Transverse colon (tissue), 4 donors: ENCODE measurements around the gene DCAF15. TPM values are rescaled to one million over a fixed set of nuclear protein-coding genes. Genes with fewer than 3 reads are reported as not detected.
A peak's percentile ranks its signal among the peaks of the same experiment; 100 is the strongest.

Experiments
- DNase-seq: peaks from one replicate; pipeline ENCODE4 v3.0.0-alpha.2; 2019
- H3K27ac ChIP-seq, 4 donors: fragments of 200-600 bp; sonication (generic); 2 replicates each; pipeline ENCODE4 v1.5.1; 2016 to 2018; ENCODE audit warnings: inconsistent platforms in 4 of 4
- H3K27me3 ChIP-seq: fragments of 200-600 bp; sonication (generic); 2 replicates; pipeline ENCODE4 v1.5.1; 2017; ENCODE audit warnings: inconsistent platforms
- H3K36me3 ChIP-seq, 4 donors: fragments of 200-600 bp; sonication (generic); 2 replicates each; pipeline ENCODE4 v1.5.1; 2017 to 2019; ENCODE audit warnings: inconsistent platforms in 4 of 4
- H3K4me1 ChIP-seq, 4 donors: fragments of 200-600 bp; sonication (generic); 2 replicates each; pipeline ENCODE4 v1.5.1; 2017 to 2020; ENCODE audit warnings: inconsistent platforms in 4 of 4
- H3K4me3 ChIP-seq, 4 donors: fragments of 200-600 bp; sonication (generic); 1 replicate in 1 of 4; 2 replicates in 3 of 4; pipeline versions ENCODE4 v1.5.1 to v1.6.1; 2017 to 2019; ENCODE audit warnings: inconsistent platforms in 4 of 4
- H3K9me3 ChIP-seq, 2 donors: fragments of 200-600 bp; sonication (generic); 2 replicates each; pipeline ENCODE4 v1.5.1; 2017 to 2019; ENCODE audit warnings: inconsistent platforms in 2 of 2
- CTCF ChIP-seq, 5 experiments: fragments of 200-600 bp in 3 of 5; fragments of 450-650 bp in 2 of 5; sonication (generic) in 3 of 5; IDR thresholded peaks; 1 replicate in 2 of 5; 2 replicates in 3 of 5; pipeline ENCODE4 v1.5.1; 2016 to 2017; ENCODE audit warnings: antibody characterized with exemption in 5 of 5, inconsistent platforms in 3 of 5, mild to moderate bottlenecking in 2 of 5, moderate library complexity in 1 of 5
- EP300 ChIP-seq: sonication (generic); formaldehyde crosslinking; IDR thresholded peaks from one replicate; pipeline ENCODE4 v1.6.1; 2017; ENCODE audit warnings: antibody characterized with exemption, low read depth
- POLR2A ChIP-seq: fragments of 450-650 bp; IDR thresholded peaks from one replicate; pipeline ENCODE4 v1.6.1; 2016; ENCODE audit warnings: antibody characterized with exemption, mild to moderate bottlenecking, moderate library complexity
- POLR2AphosphoS5 ChIP-seq, 3 donors: sonication (generic); formaldehyde crosslinking; IDR thresholded peaks; one replicate each; pipeline ENCODE4 v1.6.1; 2016; ENCODE audit warnings: antibody characterized with exemption in 3 of 3
- WGBS, 2 donors: methylation state at CpG; one replicate each; pipeline ENCODE4 v1.1.5; 2018; ENCODE audit warnings: low coverage in 1 of 2; 5-methylcytosine and 5-hydroxymethylcytosine counted together
- in situ Hi-C, 4 donors: fragments of 200-750 bp; cut with MboI; loops; one replicate each; pipeline versions ENCODE4 v1.15.0 to v1.15.1; 2017; ENCODE audit warnings: low sequenced_read_pairs in 3 of 4, low pct_ligation_motif_present in 1 of 4, low pct_unique_long_range_greater_than_20kb in 1 of 4
- intact Hi-C: fragments of 100-400 bp; cut with DNase I; formaldehyde crosslinking; loops from one replicate; pipeline ENCODE4 v1.15.1; 2023; ENCODE audit warnings: low total_unique reads
- total RNA-seq, 4 donors: library from RNA; depleted of rRNA; stranded (reverse); fragments of >200 nt; gene quantifications; one replicate each; pipeline ENCODE4 v1.1.0, GENCODE V29; 2016

Gene DCAF15
- total RNA-seq, 4 donors from 2014 or later: 26.2 to 61.7 (median 35.8) TPM

GRCh38 chr19:13952931-13953531, 722 bp downstream of the DCAF15 start:
- peak; percentile 76 for DNase-seq
- H3K4me1 ChIP-seq: peaks cover 3 to 16% (median 13%) of the 10 kb centered on the region in 4 donors
- H3K27me3 ChIP-seq: no peaks in the 10 kb centered on the region
- no peaks in the 10 kb centered on the region for H3K9me3 ChIP-seq
- H3K4me3 ChIP-seq: peak overlapping the region; percentile 67 to 100 (median 84)
- in situ Hi-C loops: no loop called here
- H3K36me3 ChIP-seq: peaks cover 0 to 26% (median 10%) of the 10 kb centered on the region in 4 donors
- peak overlapping the region; percentile 84 to 91 (median 88) for H3K27ac ChIP-seq
- WGBS, 2 donors: 4% methylated on average over 13 of the region's 13 CpGs; no CpG with 5 or more reads in 1 of the 2 donors
- TF ChIP-seq POLR2A: peak; percentile 72
- peak in 2 of 5 experiments; percentile 5 to 29 for TF ChIP-seq CTCF (IDR thresholded peaks at IDR 0.05)
- peak in 2 of 3 donors; percentile 63 to 71 for TF ChIP-seq POLR2AphosphoS5 (IDR thresholded peaks at IDR 0.05)
- no peak for TF ChIP-seq EP300
- intact Hi-C loops: no loop called here

GRCh38 chr19:13954185-13954584, 1.9 kb downstream of the DCAF15 start:
- Histone ChIP-seq H3K4me3 (no peak overlapping the region), H3K27ac (no peak overlapping the region), H3K27me3 (no peaks in the 10 kb centered on the region), H3K36me3 (peaks cover 0 to 26% (median 10%) of the 10 kb centered on the region in 4 donors), H3K9me3 (no peaks in the 10 kb centered on the region), H3K4me1 (peaks cover 3 to 16% (median 13%) of the 10 kb centered on the region in 4 donors)
- intact Hi-C loops: no loop called here
- TF ChIP-seq CTCF (IDR thresholded peaks at IDR 0.05) (no peak), POLR2AphosphoS5 (IDR thresholded peaks at IDR 0.05) (no peak), POLR2A (no peak), EP300 (no peak)
- DNase-seq: no peak
- 95% methylated on average over 9 of the region's 15 CpGs; no CpG with 5 or more reads in 1 of the 2 donors for WGBS, 2 donors
- in situ Hi-C loops: no loop called here

- no peak for DNase-seq
- intact Hi-C loops: no loop called here
Measured at GRCh38 chr19:13955662-13956364, 3.5 kb downstream of the DCAF15 start.

More at GRCh38 chr19:13955662-13956364, 3.5 kb downstream of the DCAF15 start:
- peaks cover 0 to 29% (median 10%) of the 10 kb centered on the region in 4 donors for H3K36me3 ChIP-seq
- in situ Hi-C loops: no loop called here
- no peaks in the 10 kb centered on the region for H3K9me3 ChIP-seq
- TF ChIP-seq POLR2AphosphoS5 (IDR thresholded peaks at IDR 0.05): no peak
- no peak for TF ChIP-seq POLR2A
- no peak for TF ChIP-seq CTCF (IDR thresholded peaks at IDR 0.05)
- no peak for TF ChIP-seq EP300
- no peak overlapping the region for H3K27ac ChIP-seq
- no peaks in the 10 kb centered on the region for H3K27me3 ChIP-seq
- 93% methylated on average over 34 of the region's 42 CpGs; no CpG with 5 or more reads in 1 of the 2 donors for WGBS, 2 donors
- peaks cover 3 to 16% (median 13%) of the 10 kb centered on the region in 4 donors for H3K4me1 ChIP-seq
- H3K4me3 ChIP-seq: no peak overlapping the region
